HEK293T (cell line): ENCODE results near the gene FAM13C.

ENCODE experiments used
- ARNT ChIP-seq: fragments of 450-650 bp; IDR thresholded peaks from 2 replicates; pipeline ENCODE4 v1.6.1; 2017; ENCODE audit warnings: mild to moderate bottlenecking
- BHLHE40 ChIP-seq: fragments of 450-650 bp; IDR thresholded peaks from 2 replicates; pipeline ENCODE4 v1.6.1; 2016; ENCODE audit warnings: mild to moderate bottlenecking, moderate library complexity, borderline replicate concordance
- ELF4 ChIP-seq: fragments of 450-650 bp; IDR thresholded peaks from 2 replicates; pipeline ENCODE4 v1.6.1; 2017; ENCODE audit warnings: antibody characterized with exemption
- FOXA1 ChIP-seq: fragments of 450-650 bp; IDR thresholded peaks from 2 replicates; pipeline ENCODE4 v1.6.1; 2016; ENCODE audit warnings: mild to moderate bottlenecking
- FOXM1 ChIP-seq: fragments of 450-650 bp; IDR thresholded peaks from 2 replicates; pipeline ENCODE4 v1.6.1; 2017; ENCODE audit warnings: mild to moderate bottlenecking, borderline replicate concordance
- L3MBTL2 ChIP-seq: fragments of 450-650 bp; conservative IDR thresholded peaks from 2 replicates; pipeline ENCODE4 v1.6.1; 2016; ENCODE audit warnings: mild to moderate bottlenecking
- NFRKB ChIP-seq: fragments of 450-650 bp; IDR thresholded peaks from 2 replicates; pipeline ENCODE4 v1.6.1; 2016; ENCODE audit warnings: mild to moderate bottlenecking, moderate library complexity
- SP1 ChIP-seq: fragments of 450-650 bp; IDR thresholded peaks from 2 replicates; pipeline ENCODE4 v1.6.1; 2017
- SUZ12 ChIP-seq: fragments of 450-650 bp; IDR thresholded peaks from 2 replicates; pipeline ENCODE4 v1.6.1; 2016; ENCODE audit warnings: mild to moderate bottlenecking
- TARDBP ChIP-seq: fragments of 450-650 bp; IDR thresholded peaks from 2 replicates; pipeline ENCODE4 v1.6.1; 2016
- ZNF384 ChIP-seq: fragments of 450-650 bp; IDR thresholded peaks from 2 replicates; pipeline ENCODE4 v1.6.1; 2016
- TF ChIP-seq, protein P1 (sequence below): fragments of 450-650 bp; IDR thresholded peaks from 2 replicates; pipeline ENCODE4 v1.6.1; 2016

DNA sequence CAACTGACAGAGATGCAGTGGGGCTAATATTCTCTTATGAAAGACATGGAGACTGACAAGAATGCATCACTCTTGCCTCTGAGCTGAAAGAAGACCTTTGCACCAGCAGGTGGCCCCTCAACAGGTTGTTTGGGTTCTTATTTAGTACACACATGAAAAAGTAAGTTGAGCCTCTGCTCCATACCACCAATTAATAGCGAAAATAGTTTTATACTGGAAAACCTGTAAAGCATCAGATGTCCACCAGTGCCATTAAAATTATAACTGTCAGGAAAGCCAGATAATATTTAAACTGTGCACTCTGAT, 26.3 kb upstream of the FAM13C start:
- no peak for TF ChIP-seq TARDBP
- TF ChIP-seq ZNF384 = no peak
- no peak for TF ChIP-seq ARNT
- no peak for TF ChIP-seq NFRKB
- TF ChIP-seq SUZ12 = no peak
- no peak for TF ChIP-seq BHLHE40
- no peak for TF ChIP-seq SP1
- TF ChIP-seq, protein P1, sequence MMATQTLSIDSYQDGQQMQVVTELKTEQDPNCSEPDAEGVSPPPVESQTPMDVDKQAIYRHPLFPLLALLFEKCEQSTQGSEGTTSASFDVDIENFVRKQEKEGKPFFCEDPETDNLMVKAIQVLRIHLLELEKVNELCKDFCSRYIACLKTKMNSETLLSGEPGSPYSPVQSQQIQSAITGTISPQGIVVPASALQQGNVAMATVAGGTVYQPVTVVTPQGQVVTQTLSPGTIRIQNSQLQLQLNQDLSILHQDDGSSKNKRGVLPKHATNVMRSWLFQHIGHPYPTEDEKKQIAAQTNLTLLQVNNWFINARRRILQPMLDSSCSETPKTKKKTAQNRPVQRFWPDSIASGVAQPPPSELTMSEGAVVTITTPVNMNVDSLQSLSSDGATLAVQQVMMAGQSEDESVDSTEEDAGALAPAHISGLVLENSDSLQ = no peak
- TF ChIP-seq FOXA1 = no peak
- no peak for TF ChIP-seq ELF4
- TF ChIP-seq L3MBTL2 = no peak
- TF ChIP-seq FOXM1 = no peak
